Measurements from ENCODE around the gene HRH4. TPM values are rescaled to one million over a fixed set of nuclear protein-coding genes. Genes with fewer than 3 reads are reported as not detected.

The HRH4 gene
- total and polyA plus RNA-seq, 9 donors: 0.06 to 0.08 TPM; not detected in 7

- Histone ChIP-seq H3K4me1 (ENCODE audit: insufficient read depth) (peaks cover 2% of the 10 kb centered on the region), H3K27ac (no peak overlapping the region), H3K36me3 (no peaks in the 10 kb centered on the region), H3K9me3 (no peaks in the 10 kb centered on the region), H3K27me3 (no peaks in the 10 kb centered on the region), H3K4me3 (no peak overlapping the region)
- no peak for TF ChIP-seq POLR2A (IDR thresholded peaks at IDR 0.05)
- TF ChIP-seq EP300 (IDR thresholded peaks at IDR 0.05): no peak
- WGBS, 3 donors: 78 to 79% (median 78%) methylated on average over 21 of the region's 21 CpGs
- intact Hi-C loops (cut with DNase I): no loop called here
- no peak for DNase-seq
Observed at GRCh38 chr18:24491927-24492834, 31.7 kb downstream of the HRH4 start.

- intact Hi-C loops (cut with DNase I): no loop called here
Observed at GRCh38 chr18:24494586-24494985, 34.1 kb downstream of the HRH4 start.

GRCh38 chr18:24497031-24497754 lies 36.8 kb downstream of the HRH4 start:
- Histone ChIP-seq H3K36me3 (no peaks in the 10 kb centered on the region), H3K27me3 (no peaks in the 10 kb centered on the region), H3K4me1 (ENCODE audit: insufficient read depth) (no peaks in the 10 kb centered on the region), H3K4me3 (no peak overlapping the region), H3K9me3 (no peaks in the 10 kb centered on the region), H3K27ac (no peak overlapping the region)
- TF ChIP-seq EP300 (IDR thresholded peaks at IDR 0.05) (no peak), POLR2A (IDR thresholded peaks at IDR 0.05) (no peak), CTCF (IDR thresholded peaks at IDR 0.05) (no peak)
- no peak for DNase-seq
- intact Hi-C loops (cut with DNase I): no loop called here
- WGBS, 3 donors: 71 to 89% (median 79%) methylated on average over 1 of the region's 1 CpG

More at GRCh38 chr18:24494586-24494985, 34.1 kb downstream of the HRH4 start:
- Histone ChIP-seq H3K4me3 (no peak overlapping the region), H3K9me3 (no peaks in the 10 kb centered on the region), H3K27ac (no peak overlapping the region), H3K36me3 (no peaks in the 10 kb centered on the region), H3K27me3 (no peaks in the 10 kb centered on the region), H3K4me1 (ENCODE audit: insufficient read depth) (no peaks in the 10 kb centered on the region)
- TF ChIP-seq POLR2A (IDR thresholded peaks at IDR 0.05): no peak
- TF ChIP-seq EP300 (IDR thresholded peaks at IDR 0.05): no peak
- TF ChIP-seq CTCF (IDR thresholded peaks at IDR 0.05): no peak
- 88 to 94% (median 94%) methylated on average over 2 of the region's 2 CpGs for WGBS, 3 donors
- DNase-seq: no peak

- no peak for DNase-seq
- H3K27me3 ChIP-seq: no peaks in the 10 kb centered on the region
- no peaks in the 10 kb centered on the region for H3K36me3 ChIP-seq
- TF ChIP-seq POLR2A (IDR thresholded peaks at IDR 0.05) (no peak), CTCF (IDR thresholded peaks at IDR 0.05) (no peak), EP300 (IDR thresholded peaks at IDR 0.05) (no peak)
- H3K4me1 ChIP-seq (ENCODE audit: insufficient read depth): no peaks in the 10 kb centered on the region
- intact Hi-C loops (cut with DNase I): no loop called here
- H3K27ac ChIP-seq: no peak overlapping the region
- 61 to 70% (median 65%) methylated on average over 5 of the region's 5 CpGs for WGBS, 3 donors
- H3K9me3 ChIP-seq: no peaks in the 10 kb centered on the region
- H3K4me3 ChIP-seq: no peak overlapping the region
Observed at GRCh38 chr18:24499814-24500213, 39.4 kb downstream of the HRH4 start.

Measured in ovary (tissue), 9 donors.